Activated T-helper 17 cell treated with anti-CD3 and anti-CD28 coated beads, Interleukin-2, amount 50 U/mL, for 72 hours (primary cell): Measurements from ENCODE around the gene LGALS13. TPM values are rescaled to one million over a fixed set of nuclear protein-coding genes. Genes with fewer than 3 reads are reported as not detected.
A peak's percentile ranks its signal among the peaks of the same experiment; 100 is the strongest.
"Not testable (repeated sequence)": the region's sequence is repeated elsewhere in the genome, so short reads cannot be mapped to it uniquely, and the experiment has no call there.

ENCODE experiments used
- ATAC-seq: fragments of 150-1000 bp; cut with Tn5 transposase; replicated peaks from 2 replicates; pipeline ENCODE4 v1.10.0; 2021; ENCODE audit warnings: mild to moderate bottlenecking, moderate library complexity
- H3K27ac Mint-ChIP-seq: one replicate; pipeline ENCODE4 v1.8.0; 2022; ENCODE audit warnings: mixed read lengths
- H3K27me3 Mint-ChIP-seq: one replicate; pipeline ENCODE4 v1.8.0; 2022; ENCODE audit warnings: mixed read lengths
- H3K36me3 Mint-ChIP-seq: one replicate; pipeline ENCODE4 v1.8.0; 2022; ENCODE audit warnings: low read depth, mild to moderate bottlenecking, mixed read lengths
- H3K4me1 Mint-ChIP-seq: one replicate; pipeline ENCODE4 v1.8.0; 2022; ENCODE audit warnings: mixed read lengths
- H3K4me3 Mint-ChIP-seq: one replicate; pipeline ENCODE4 v1.8.0; 2022; ENCODE audit warnings: mild to moderate bottlenecking, mixed read lengths
- H3K9me3 Mint-ChIP-seq: one replicate; pipeline ENCODE4 v1.8.0; 2022; ENCODE audit warnings: mixed read lengths
- total RNA-seq, 2 donors: library from RNA; stranded (reverse); gene quantifications; one replicate each; pipeline ENCODE4 v1.2.3, GENCODE V29; 2022

The LGALS13 gene
- total RNA-seq, 2 donors from 2014 or later, result not detected

- no peak overlapping the region for H3K27ac Mint-ChIP-seq
- H3K4me1 Mint-ChIP-seq, result no peaks in the 10 kb centered on the region
- H3K27me3 Mint-ChIP-seq, result peaks cover 51% of the 10 kb centered on the region
- H3K4me3 Mint-ChIP-seq, result no peak overlapping the region
- no peaks in the 10 kb centered on the region for H3K9me3 Mint-ChIP-seq
- no peak for ATAC-seq
- no peaks in the 10 kb centered on the region for H3K36me3 Mint-ChIP-seq
Observed at GRCh38 chr19:39592381-39592780, 9.9 kb upstream of the LGALS13 start.

DNA sequence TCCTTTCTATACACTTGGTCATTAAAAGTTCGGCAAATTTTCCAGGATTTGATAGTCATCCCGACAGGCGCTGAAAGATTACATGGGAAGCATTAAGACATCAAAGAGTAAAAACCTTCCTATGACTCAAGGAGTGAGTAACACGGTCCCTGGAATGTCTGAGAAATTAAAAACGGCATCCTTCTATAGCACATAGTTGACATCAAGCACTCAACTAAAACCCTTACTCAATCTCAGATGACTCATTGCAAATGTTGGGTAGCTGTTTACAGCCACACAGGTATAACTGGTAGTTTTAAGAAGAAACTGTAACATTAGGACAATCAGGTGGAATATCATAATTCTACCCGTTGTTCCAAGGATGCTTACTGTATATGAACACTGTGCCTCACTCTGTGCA is 6.4 kb upstream of the LGALS13 start:
- H3K4me3 Mint-ChIP-seq, result no peak overlapping the region
- peaks cover 3% of the 10 kb centered on the region for H3K9me3 Mint-ChIP-seq
- ATAC-seq, result no peak
- H3K27me3 Mint-ChIP-seq, result peaks cover 50% of the 10 kb centered on the region
- H3K36me3 Mint-ChIP-seq, result no peaks in the 10 kb centered on the region
- H3K27ac Mint-ChIP-seq, result no peak overlapping the region
- no peaks in the 10 kb centered on the region for H3K4me1 Mint-ChIP-seq

DNA sequence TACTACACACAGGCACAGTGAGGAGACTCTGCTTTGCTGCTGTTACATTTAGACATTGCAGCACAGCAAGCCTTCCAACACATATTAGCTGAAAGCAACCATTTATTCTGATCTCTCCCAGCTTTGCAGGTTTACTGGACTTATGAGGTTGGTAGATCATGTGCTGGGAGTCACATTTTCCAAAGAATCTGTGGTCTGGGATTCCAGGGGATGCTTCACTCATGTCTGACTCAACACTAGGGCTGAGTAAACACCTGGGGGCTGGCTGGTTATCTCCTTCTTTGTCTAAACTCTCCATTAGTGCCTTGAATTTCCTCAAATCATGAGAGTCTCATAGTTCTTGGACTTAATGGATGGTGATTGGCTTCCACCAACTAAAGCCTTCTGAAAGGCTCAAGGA is 5.4 kb upstream of the LGALS13 start:
- Mint-ChIP-seq H3K9me3 (peaks cover 3% of the 10 kb centered on the region), H3K27me3 (peaks cover 45% of the 10 kb centered on the region), H3K36me3 (no peaks in the 10 kb centered on the region), H3K4me3 (no peak overlapping the region), H3K27ac (no peak overlapping the region), H3K4me1 (no peaks in the 10 kb centered on the region)
- no peak for ATAC-seq

- Mint-ChIP-seq H3K36me3 (no peaks in the 10 kb centered on the region), H3K27me3 (peaks cover 51% of the 10 kb centered on the region), H3K4me1 (no peaks in the 10 kb centered on the region), H3K4me3 (no peak overlapping the region), H3K27ac (no peak overlapping the region), H3K9me3 (peaks cover 3% of the 10 kb centered on the region)
- ATAC-seq, result no peak
Observed at GRCh38 chr19:39599116-39599515, 3.2 kb upstream of the LGALS13 start.

GRCh38 chr19:39603825-39604224 is 1.5 kb downstream of the LGALS13 start:
- no peaks in the 10 kb centered on the region for H3K36me3 Mint-ChIP-seq
- no peak overlapping the region for H3K27ac Mint-ChIP-seq
- peaks cover 30% of the 10 kb centered on the region for H3K27me3 Mint-ChIP-seq
- no peak for ATAC-seq
- H3K9me3 Mint-ChIP-seq, result peaks cover 3% of the 10 kb centered on the region
- no peak overlapping the region for H3K4me3 Mint-ChIP-seq
- no peaks in the 10 kb centered on the region for H3K4me1 Mint-ChIP-seq

DNA sequence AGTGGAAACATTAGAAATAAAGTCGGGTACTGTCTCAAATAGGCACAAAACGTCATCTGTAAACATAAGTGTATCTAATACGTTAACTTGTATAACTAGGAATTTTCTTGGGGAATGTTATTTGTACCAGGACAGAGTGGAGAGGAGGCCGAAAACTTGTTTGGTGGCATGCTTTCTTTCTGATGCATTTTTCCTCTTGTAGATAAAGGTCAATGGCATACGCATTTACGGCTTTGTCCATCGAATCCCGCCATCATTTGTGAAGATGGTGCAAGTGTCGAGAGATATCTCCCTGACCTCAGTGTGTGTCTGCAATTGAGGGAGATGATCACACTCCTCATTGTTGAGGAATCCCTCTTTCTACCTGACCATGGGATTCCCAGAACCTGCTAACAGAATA is 4.7 kb downstream of the LGALS13 start:
- Mint-ChIP-seq H3K9me3 (no peaks in the 10 kb centered on the region), H3K4me3 (no peak overlapping the region), H3K4me1 (no peaks in the 10 kb centered on the region), H3K27me3 (peaks cover 15% of the 10 kb centered on the region), H3K36me3 (no peaks in the 10 kb centered on the region), H3K27ac (no peak overlapping the region)
- ATAC-seq, result no peak

- H3K36me3 Mint-ChIP-seq, result no peaks in the 10 kb centered on the region
- H3K9me3 Mint-ChIP-seq, result no peaks in the 10 kb centered on the region
- H3K27ac Mint-ChIP-seq, result no peak overlapping the region
- no peak for ATAC-seq
- H3K4me1 Mint-ChIP-seq, result no peaks in the 10 kb centered on the region
- H3K4me3 Mint-ChIP-seq, result no peak overlapping the region
- H3K27me3 Mint-ChIP-seq, result peaks cover 12% of the 10 kb centered on the region
Observed at GRCh38 chr19:39607561-39607960, 5.2 kb downstream of the LGALS13 start.

DNA sequence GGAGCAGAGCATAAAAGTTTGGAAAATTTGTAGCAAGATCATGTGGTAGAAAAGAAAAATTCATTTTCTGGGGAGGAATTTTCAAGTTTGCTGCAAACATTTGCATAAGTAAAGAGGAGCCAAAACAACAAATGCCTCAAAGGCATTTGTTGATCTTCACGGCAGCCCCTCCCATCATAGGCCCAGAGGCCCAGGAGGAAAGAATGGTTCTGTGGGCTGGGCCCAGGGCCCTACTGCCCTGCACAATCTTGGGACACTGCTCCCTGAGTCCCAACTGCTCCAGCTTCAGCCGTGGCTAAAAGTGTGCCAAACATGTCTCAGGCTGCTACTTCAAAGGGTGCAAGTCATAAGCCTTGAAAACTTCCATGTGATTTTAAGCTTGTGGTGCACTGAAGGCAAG is 11.3 kb downstream of the LGALS13 start:
- H3K4me1 Mint-ChIP-seq, result no peaks in the 10 kb centered on the region
- no peak overlapping the region for H3K4me3 Mint-ChIP-seq
- H3K27ac Mint-ChIP-seq, result no peak overlapping the region
- H3K9me3 Mint-ChIP-seq, result peaks cover 4% of the 10 kb centered on the region
- no peaks in the 10 kb centered on the region for H3K36me3 Mint-ChIP-seq
- no peak for ATAC-seq
- peaks cover 8% of the 10 kb centered on the region for H3K27me3 Mint-ChIP-seq

- no peaks in the 10 kb centered on the region for H3K4me1 Mint-ChIP-seq
- H3K27me3 Mint-ChIP-seq, result peaks cover 42% of the 10 kb centered on the region
- no peak overlapping the region for H3K4me3 Mint-ChIP-seq
- peaks cover 4% of the 10 kb centered on the region for H3K9me3 Mint-ChIP-seq
- no peaks in the 10 kb centered on the region for H3K36me3 Mint-ChIP-seq
- no peak for ATAC-seq
- no peak overlapping the region for H3K27ac Mint-ChIP-seq
Observed at GRCh38 chr19:39617745-39618144, 15.4 kb downstream of the LGALS13 start.

- ATAC-seq, result no peak
- no peaks in the 10 kb centered on the region for H3K9me3 Mint-ChIP-seq
- peaks cover 58% of the 10 kb centered on the region for H3K27me3 Mint-ChIP-seq
- no peak overlapping the region for H3K27ac Mint-ChIP-seq
- H3K36me3 Mint-ChIP-seq, result no peaks in the 10 kb centered on the region
- no peaks in the 10 kb centered on the region for H3K4me1 Mint-ChIP-seq
- H3K4me3 Mint-ChIP-seq, result no peak overlapping the region
Observed at GRCh38 chr19:39623946-39624345, 21.6 kb downstream of the LGALS13 start.

- H3K4me3 Mint-ChIP-seq, H3K27ac Mint-ChIP-seq, H3K4me1 Mint-ChIP-seq, ATAC-seq, H3K36me3 Mint-ChIP-seq, H3K9me3 Mint-ChIP-seq: not testable (repeated sequence)
- peaks cover 35% of the 10 kb centered on the region for H3K27me3 Mint-ChIP-seq
Observed at GRCh38 chr19:39627631-39628030, 25.3 kb downstream of the LGALS13 start.

DNA sequence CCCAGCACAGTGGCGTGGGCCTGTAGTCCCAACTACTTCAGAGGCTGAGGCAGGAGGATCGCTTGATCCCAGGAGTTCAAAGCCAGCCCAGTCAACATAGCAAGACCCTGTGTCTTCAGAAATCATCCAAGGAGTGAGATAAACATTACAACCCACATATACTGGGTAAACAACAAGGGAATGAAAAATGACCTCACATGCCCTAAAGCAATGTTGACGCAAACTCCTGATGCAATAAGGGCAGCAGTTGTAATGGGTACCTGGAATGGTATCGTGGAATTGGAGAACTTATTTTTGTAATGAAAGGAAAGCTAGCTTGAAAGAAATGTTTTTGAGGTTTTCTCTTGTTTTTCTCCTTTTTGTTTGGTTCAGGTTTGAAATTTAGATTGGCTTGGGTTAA is 28.9 kb downstream of the LGALS13 start:
- Mint-ChIP-seq H3K4me1 (no peaks in the 10 kb centered on the region), H3K36me3 (no peaks in the 10 kb centered on the region), H3K27ac (no peak overlapping the region), H3K4me3 (no peak overlapping the region), H3K9me3 (no peaks in the 10 kb centered on the region), H3K27me3 (peaks cover 36% of the 10 kb centered on the region)
- no peak for ATAC-seq

- H3K4me1 Mint-ChIP-seq, result no peaks in the 10 kb centered on the region
- no peak for ATAC-seq
- H3K36me3 Mint-ChIP-seq, result no peaks in the 10 kb centered on the region
- no peak overlapping the region for H3K27ac Mint-ChIP-seq
- no peak overlapping the region for H3K4me3 Mint-ChIP-seq
- peaks cover 39% of the 10 kb centered on the region for H3K27me3 Mint-ChIP-seq
- no peaks in the 10 kb centered on the region for H3K9me3 Mint-ChIP-seq
Observed at GRCh38 chr19:39631626-39632025, 29.3 kb downstream of the LGALS13 start.

DNA sequence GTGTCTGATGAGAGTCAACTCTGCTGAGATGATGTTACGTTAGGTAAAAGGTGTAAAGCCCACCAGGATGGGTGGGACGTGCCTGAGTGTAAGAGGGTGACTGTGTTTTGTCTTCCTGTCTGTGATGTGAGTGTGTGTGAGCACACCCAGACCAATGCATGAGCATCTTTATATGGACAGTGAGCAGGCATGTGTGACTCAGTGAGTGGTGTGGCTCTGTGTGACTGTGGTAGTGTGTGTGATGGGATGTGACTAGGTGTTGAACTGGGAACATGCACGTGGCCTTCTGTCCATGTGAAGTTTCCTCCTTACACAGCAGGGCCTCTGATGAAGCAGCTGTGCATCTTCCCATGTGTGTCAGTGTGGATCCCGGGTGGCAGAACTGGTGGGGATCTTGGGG is 35.6 kb downstream of the LGALS13 start:
- peaks cover 6% of the 10 kb centered on the region for H3K4me1 Mint-ChIP-seq
- no peaks in the 10 kb centered on the region for H3K9me3 Mint-ChIP-seq
- peak; percentile 66 for ATAC-seq
- H3K36me3 Mint-ChIP-seq, result no peaks in the 10 kb centered on the region
- no peak overlapping the region for H3K4me3 Mint-ChIP-seq
- H3K27ac Mint-ChIP-seq, result no peak overlapping the region
- H3K27me3 Mint-ChIP-seq, result peaks cover 73% of the 10 kb centered on the region

GRCh38 chr19:39641773-39642172 is 39.4 kb downstream of the LGALS13 start:
- Mint-ChIP-seq H3K4me3 (no peak overlapping the region), H3K9me3 (no peaks in the 10 kb centered on the region), H3K4me1 (peaks cover 6% of the 10 kb centered on the region), H3K27ac (no peak overlapping the region), H3K36me3 (no peaks in the 10 kb centered on the region), H3K27me3 (peaks cover 62% of the 10 kb centered on the region)
- no peak for ATAC-seq

- no peak for ATAC-seq
- H3K27me3 Mint-ChIP-seq, result peaks cover 47% of the 10 kb centered on the region
- no peak overlapping the region for H3K27ac Mint-ChIP-seq
- no peaks in the 10 kb centered on the region for H3K4me1 Mint-ChIP-seq
- H3K9me3 Mint-ChIP-seq, result no peaks in the 10 kb centered on the region
- no peaks in the 10 kb centered on the region for H3K36me3 Mint-ChIP-seq
- no peak overlapping the region for H3K4me3 Mint-ChIP-seq
Observed at GRCh38 chr19:39643591-39643990, 41.3 kb downstream of the LGALS13 start.
